HL-60 (cell line): ENCODE measurements around the gene SMAP2.
"Not testable (repeated sequence)": the region's sequence is repeated elsewhere in the genome, so short reads cannot be mapped to it uniquely, and the experiment has no call there.

Experiments
- CTCF ChIP-seq: IDR thresholded peaks from one replicate; pipeline ENCODE4 v1.5.1; 2011; ENCODE audit warnings: low read length, control low read depth, inconsistent platforms; ENCODE audit not compliant: insufficient read depth
- GABPA ChIP-seq: IDR thresholded peaks from 2 replicates; pipeline ENCODE4 v1.6.1; 2012; ENCODE audit warnings: low read depth
- POLR2AphosphoS5 ChIP-seq: IDR thresholded peaks from 2 replicates; pipeline ENCODE4 v1.6.1; 2012; ENCODE audit warnings: low read depth
- REST ChIP-seq: IDR thresholded peaks from 2 replicates; pipeline ENCODE4 v1.6.1; 2012; ENCODE audit warnings: low read depth; ENCODE audit not compliant: insufficient replicate concordance
- SPI1 ChIP-seq: IDR thresholded peaks from 2 replicates; pipeline ENCODE4 v1.6.1; 2012; ENCODE audit warnings: low read depth, mild to moderate bottlenecking, borderline replicate concordance

GRCh38 chr1:40388456-40389321 is 15.2 kb downstream of the SMAP2 start:
- TF ChIP-seq CTCF, POLR2AphosphoS5, REST, SPI1, GABPA: not testable (repeated sequence)
